ENCODE results near the gene SLC4A7. TPM values are rescaled to one million over a fixed set of nuclear protein-coding genes. Genes with fewer than 3 reads are reported as not detected.
"Not testable (repeated sequence)": the region's sequence is repeated elsewhere in the genome, so short reads cannot be mapped to it uniquely, and the experiment has no call there.

Gene SLC4A7
- total RNA-seq, 1 donor = 165 TPM

- no peak overlapping the region for H3K4me3 ChIP-seq (ENCODE audit: low read depth, low read length)
- TF ChIP-seq, protein P1, sequence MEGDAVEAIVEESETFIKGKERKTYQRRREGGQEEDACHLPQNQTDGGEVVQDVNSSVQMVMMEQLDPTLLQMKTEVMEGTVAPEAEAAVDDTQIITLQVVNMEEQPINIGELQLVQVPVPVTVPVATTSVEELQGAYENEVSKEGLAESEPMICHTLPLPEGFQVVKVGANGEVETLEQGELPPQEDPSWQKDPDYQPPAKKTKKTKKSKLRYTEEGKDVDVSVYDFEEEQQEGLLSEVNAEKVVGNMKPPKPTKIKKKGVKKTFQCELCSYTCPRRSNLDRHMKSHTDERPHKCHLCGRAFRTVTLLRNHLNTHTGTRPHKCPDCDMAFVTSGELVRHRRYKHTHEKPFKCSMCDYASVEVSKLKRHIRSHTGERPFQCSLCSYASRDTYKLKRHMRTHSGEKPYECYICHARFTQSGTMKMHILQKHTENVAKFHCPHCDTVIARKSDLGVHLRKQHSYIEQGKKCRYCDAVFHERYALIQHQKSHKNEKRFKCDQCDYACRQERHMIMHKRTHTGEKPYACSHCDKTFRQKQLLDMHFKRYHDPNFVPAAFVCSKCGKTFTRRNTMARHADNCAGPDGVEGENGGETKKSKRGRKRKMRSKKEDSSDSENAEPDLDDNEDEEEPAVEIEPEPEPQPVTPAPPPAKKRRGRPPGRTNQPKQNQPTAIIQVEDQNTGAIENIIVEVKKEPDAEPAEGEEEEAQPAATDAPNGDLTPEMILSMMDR (IDR thresholded peaks at IDR 0.05; ENCODE audit: insufficient read depth, low read length) = no peak
- DNase-seq (ENCODE audit: low read depth) = no peak
Observed at GRCh38 chr3:27345045-27345444, 139.1 kb downstream of the SLC4A7 start.

- TF ChIP-seq, protein P1 (IDR thresholded peaks at IDR 0.05; ENCODE audit: insufficient read depth, low read length) = no peak
- H3K4me3 ChIP-seq (ENCODE audit: low read depth, low read length) = no peak overlapping the region
- DNase-seq (ENCODE audit: low read depth) = no peak
Observed at GRCh38 chr3:27344192-27344591, 140.0 kb downstream of the SLC4A7 start.

- no peak for DNase-seq (ENCODE audit: low read depth)
- TF ChIP-seq, protein P1 (IDR thresholded peaks at IDR 0.05; ENCODE audit: insufficient read depth, low read length) = no peak
Observed at GRCh38 chr3:27342267-27342666, 141.9 kb downstream of the SLC4A7 start.

GRCh38 chr3:27340534-27340933 is 143.7 kb downstream of the SLC4A7 start:
- H3K4me3 ChIP-seq (ENCODE audit: low read depth, low read length) = no peak overlapping the region
- DNase-seq (ENCODE audit: low read depth) = no peak
- TF ChIP-seq, protein P1 (IDR thresholded peaks at IDR 0.05; ENCODE audit: insufficient read depth, low read length) = no peak

More at GRCh38 chr3:27342267-27342666, 141.9 kb downstream of the SLC4A7 start:
- no peak overlapping the region for H3K4me3 ChIP-seq (ENCODE audit: low read depth, low read length)

DNA sequence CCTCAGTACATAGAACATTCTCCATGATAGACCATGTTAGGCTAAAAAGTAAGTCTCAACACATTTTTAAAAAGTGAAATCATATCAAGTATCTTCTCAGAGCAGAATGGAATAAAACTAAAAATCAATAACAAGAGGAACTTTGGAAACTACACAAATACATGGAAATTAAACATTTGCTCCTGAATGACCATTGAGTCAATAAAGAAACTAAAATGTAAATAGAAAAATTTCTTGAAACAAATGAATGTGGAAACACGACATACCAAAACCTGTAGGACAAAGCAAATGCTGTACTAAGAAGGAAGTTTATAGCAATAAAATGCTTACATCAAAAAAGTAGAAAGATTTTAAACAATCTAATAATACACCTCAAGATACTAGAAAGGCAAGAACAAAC is 148.6 kb downstream of the SLC4A7 start:
- TF ChIP-seq, protein P1 (IDR thresholded peaks at IDR 0.05; ENCODE audit: insufficient read depth, low read length) = no peak
- DNase-seq (ENCODE audit: low read depth) = no peak

GRCh38 chr3:27333843-27334242 is 150.3 kb downstream of the SLC4A7 start:
- DNase-seq (ENCODE audit: low read depth) = no peak
- TF ChIP-seq, protein P1 (IDR thresholded peaks at IDR 0.05; ENCODE audit: insufficient read depth, low read length) = no peak
- H3K4me3 ChIP-seq (ENCODE audit: low read depth, low read length) = no peak overlapping the region

More for the DNA sequence above, 148.6 kb downstream of the SLC4A7 start:
- no peak overlapping the region for H3K4me3 ChIP-seq (ENCODE audit: low read depth, low read length)

DNA sequence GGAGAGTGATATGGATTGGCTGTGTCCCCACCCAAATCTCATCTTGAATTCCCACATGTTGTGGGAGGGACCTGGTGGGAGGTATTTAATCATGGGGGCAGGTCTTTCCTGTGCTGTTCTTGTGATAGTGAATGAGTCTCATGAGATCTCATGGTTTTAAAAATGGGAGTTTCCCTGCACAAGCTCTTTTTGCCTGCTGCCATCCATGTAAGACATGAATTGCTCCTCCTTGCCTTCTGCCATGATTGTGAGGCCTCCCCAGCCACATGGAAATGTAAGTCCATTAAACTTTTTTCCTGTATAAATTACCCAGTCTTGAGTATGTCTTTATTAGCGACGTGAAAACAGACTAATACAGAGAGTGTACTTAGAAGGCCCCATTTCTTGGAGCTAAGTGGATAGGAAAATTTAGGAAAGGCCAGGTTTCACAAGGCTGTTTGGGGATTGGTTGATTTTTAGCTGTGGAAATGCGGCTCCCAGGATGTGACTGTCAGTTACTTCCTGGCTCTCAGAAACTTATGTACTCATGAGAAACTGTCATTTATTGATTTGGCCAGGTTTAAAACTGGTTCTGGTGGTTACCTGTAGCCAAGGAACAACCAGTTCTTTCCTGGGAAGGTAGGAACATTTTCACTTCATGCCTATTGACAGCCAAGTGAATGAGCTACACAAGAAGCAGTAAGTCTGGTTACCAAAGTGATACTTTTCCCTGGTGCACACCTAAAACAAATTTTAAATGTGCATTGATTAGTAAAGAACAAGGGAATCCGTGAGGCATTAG is 155.0 kb downstream of the SLC4A7 start:
- H3K4me3 ChIP-seq (ENCODE audit: low read depth, low read length); DNase-seq (ENCODE audit: low read depth): not testable (repeated sequence)

Measured in fibroblast of the aortic adventitia (primary cell).